ENCODE results near the gene WDR55.
"Not testable (repeated sequence)": the region's sequence is repeated elsewhere in the genome, so short reads cannot be mapped to it uniquely, and the experiment has no call there.

Gene WDR55

DNA sequence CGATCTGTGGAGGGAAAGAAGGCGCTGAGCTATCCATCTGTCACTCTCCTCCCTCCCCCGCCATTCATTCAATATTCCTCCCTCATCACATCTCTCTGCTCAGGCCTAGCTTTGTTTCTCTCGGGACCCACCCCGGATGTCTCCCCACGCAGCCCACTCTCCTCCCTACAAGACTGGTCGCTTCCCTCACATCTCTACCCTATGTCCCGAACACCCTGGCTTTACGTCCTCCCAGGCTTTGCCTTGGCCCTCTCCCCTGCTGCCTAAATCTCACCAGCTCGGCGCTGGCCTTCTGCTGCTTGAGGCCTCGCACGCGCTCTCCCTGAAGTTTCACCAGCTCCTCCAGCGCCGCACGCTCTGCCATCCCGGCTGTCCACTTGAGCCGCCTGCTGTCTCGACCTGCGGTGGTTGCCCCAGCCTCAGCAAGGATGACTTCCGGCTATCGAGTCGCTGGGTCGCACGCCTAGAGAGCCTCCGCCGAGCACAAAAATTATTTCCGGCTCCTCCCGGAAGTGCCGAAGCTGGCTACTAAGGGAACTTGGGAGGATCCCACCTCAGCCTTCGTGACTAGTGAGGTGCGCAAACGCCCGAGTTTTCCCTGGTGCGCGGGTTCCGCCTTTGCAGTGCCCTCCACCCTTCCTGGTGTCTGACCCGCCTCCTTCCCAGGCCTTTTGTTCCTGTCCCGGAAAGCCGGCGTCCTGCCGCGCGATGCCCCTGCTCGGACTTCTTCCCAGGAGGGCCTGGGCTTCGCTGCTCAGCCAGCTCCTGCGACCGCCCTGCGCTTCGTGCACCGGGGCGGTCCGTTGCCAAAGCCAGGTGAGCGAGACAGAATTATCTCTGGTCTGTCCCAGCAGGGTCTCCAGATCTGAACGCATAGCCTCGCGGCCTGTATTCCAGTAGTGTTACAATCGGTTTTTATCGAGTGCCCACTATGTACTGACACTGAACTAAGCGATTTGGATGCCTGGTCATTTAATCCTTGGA, 26.5 kb downstream of the WDR55 start, which contains the start of the genes HARS1 and HARS2:
HARS1 (minus strand) TSS at position 430 of the 984 bp plus-strand sequence; CDS start at position 364, 66 bp downstream.
HARS2 (plus strand) TSS at position 515 of the 984 bp plus-strand sequence; CDS start at position 709, 194 bp downstream.
- TF ChIP-seq L3MBTL2 (conservative IDR thresholded peaks at IDR 0.05) (peak; percentile 81), TARDBP (IDR thresholded peaks at IDR 0.05) (no peak), ELF4 (IDR thresholded peaks at IDR 0.05) (peak; percentile 86)
- ChIA-PET POLR2A (interaction anchor here (0.7 to 2.2 kb wide), 29 partner anchors 10 to 539 kb away, joined by 3 to 34 read pairs (median 5); partner anchors contain the start of genes ANKHD1, DND1, EIF4EBP3 and HBEGF), CTCF (interaction anchor here (0.9 to 1.2 kb wide), 3 partner anchors 16 to 447 kb away, joined by 3 to 7 read pairs (median 3); no protein-coding TSS in a partner anchor)
- DNase-seq (ENCODE audit: extremely low spot score), result peak; percentile 92

DNA sequence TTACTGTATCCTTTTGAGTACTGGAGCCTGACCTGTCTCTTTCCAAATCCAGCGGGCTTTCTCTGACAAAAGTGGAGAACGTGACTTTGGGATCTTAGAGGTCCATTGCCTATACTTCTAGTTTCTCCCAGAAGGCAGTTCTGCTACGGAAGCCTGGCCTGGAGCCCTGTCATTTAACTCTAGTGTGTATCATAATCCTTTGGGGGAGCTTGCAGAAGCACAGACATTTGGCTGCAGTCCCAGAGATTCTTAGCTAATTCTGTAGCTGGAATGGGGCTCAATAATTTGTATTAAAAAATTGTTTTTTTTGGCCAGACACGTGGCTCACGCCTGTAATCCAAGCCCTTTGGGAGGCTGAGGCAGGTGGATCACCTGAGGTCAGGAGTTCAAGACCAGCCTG, 29.6 kb downstream of the WDR55 start:
- ChIA-PET POLR2A (interaction anchor here (1.0 kb wide), 1 partner anchor 47 kb away, joined by 3 read pairs; the partner anchor contains the start of genes IK and NDUFA2), CTCF (interaction anchor here (1.3 kb wide), 1 partner anchor 17 kb away, joined by 5 read pairs; no protein-coding TSS in a partner anchor)
- TF ChIP-seq L3MBTL2 (conservative IDR thresholded peaks at IDR 0.05) (no peak), TARDBP (IDR thresholded peaks at IDR 0.05) (no peak), HDGF (IDR thresholded peaks at IDR 0.05; ENCODE audit: borderline replicate concordance) (no peak), ARNT (IDR thresholded peaks at IDR 0.05) (no peak), FOXM1 (IDR thresholded peaks at IDR 0.05; ENCODE audit: borderline replicate concordance) (no peak), CTBP1 (IDR thresholded peaks at IDR 0.05; ENCODE audit: borderline replicate concordance) (no peak), NFRKB (IDR thresholded peaks at IDR 0.05) (no peak), ELF4 (IDR thresholded peaks at IDR 0.05) (no peak), SUZ12 (IDR thresholded peaks at IDR 0.05) (no peak), FOXK2 (IDR thresholded peaks at IDR 0.05) (no peak), LEF1 (IDR thresholded peaks at IDR 0.05; ENCODE audit: borderline replicate concordance) (no peak), BHLHE40 (IDR thresholded peaks at IDR 0.05; ENCODE audit: borderline replicate concordance) (no peak), FOXA1 (IDR thresholded peaks at IDR 0.05) (no peak), SP1 (IDR thresholded peaks at IDR 0.05) (no peak)
- TF ChIP-seq, protein P1, sequence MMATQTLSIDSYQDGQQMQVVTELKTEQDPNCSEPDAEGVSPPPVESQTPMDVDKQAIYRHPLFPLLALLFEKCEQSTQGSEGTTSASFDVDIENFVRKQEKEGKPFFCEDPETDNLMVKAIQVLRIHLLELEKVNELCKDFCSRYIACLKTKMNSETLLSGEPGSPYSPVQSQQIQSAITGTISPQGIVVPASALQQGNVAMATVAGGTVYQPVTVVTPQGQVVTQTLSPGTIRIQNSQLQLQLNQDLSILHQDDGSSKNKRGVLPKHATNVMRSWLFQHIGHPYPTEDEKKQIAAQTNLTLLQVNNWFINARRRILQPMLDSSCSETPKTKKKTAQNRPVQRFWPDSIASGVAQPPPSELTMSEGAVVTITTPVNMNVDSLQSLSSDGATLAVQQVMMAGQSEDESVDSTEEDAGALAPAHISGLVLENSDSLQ (IDR thresholded peaks at IDR 0.05), result no peak
- no peak for DNase-seq (ENCODE audit: extremely low spot score)

DNA sequence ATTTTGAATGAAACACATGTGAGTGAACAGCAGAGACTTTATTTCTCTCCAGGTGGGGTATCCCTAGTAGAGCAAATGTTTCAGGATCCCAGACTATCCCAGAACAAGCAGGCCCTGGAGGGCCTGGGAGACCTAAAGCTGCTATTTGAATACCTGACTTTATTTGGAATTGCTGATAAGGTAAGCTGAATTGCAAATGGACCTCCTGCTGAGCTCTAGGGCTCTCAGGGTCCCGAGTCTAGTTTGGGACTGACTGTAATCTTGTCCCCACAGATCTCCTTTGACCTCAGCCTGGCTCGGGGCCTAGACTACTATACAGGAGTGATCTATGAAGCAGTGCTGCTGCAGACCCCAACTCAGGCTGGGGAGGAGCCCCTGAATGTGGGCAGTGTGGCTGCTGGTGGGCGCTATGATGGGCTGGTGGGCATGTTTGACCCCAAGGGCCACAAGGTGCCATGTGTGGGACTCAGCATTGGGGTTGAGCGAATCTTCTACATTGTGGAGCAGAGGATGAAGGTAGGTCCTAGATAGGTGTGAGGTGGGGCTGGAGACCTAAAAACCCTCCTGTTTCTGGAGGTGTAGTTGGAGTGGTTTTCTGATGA, 32.3 kb downstream of the WDR55 start:
- TF ChIP-seq FOXA1 (IDR thresholded peaks at IDR 0.05) (no peak), SP1 (IDR thresholded peaks at IDR 0.05) (no peak), FOXK2 (IDR thresholded peaks at IDR 0.05) (no peak), NFRKB (IDR thresholded peaks at IDR 0.05) (no peak), ZNF384 (IDR thresholded peaks at IDR 0.05) (no peak), LEF1 (IDR thresholded peaks at IDR 0.05; ENCODE audit: borderline replicate concordance) (no peak), TARDBP (IDR thresholded peaks at IDR 0.05) (no peak), ARNT (IDR thresholded peaks at IDR 0.05) (no peak), FOXM1 (IDR thresholded peaks at IDR 0.05; ENCODE audit: borderline replicate concordance) (no peak), HDGF (IDR thresholded peaks at IDR 0.05; ENCODE audit: borderline replicate concordance) (no peak), CTBP1 (IDR thresholded peaks at IDR 0.05; ENCODE audit: borderline replicate concordance) (no peak), L3MBTL2 (conservative IDR thresholded peaks at IDR 0.05) (no peak), BHLHE40 (IDR thresholded peaks at IDR 0.05; ENCODE audit: borderline replicate concordance) (no peak), ELF4 (IDR thresholded peaks at IDR 0.05) (no peak), SUZ12 (IDR thresholded peaks at IDR 0.05) (no peak)
- TF ChIP-seq, protein P1 (IDR thresholded peaks at IDR 0.05), result no peak
- ChIA-PET CTCF (no interaction called here), POLR2A (interaction anchor here (0.6 to 2.3 kb wide), 2 partner anchors 50 to 313 kb away, joined by 3 to 8 read pairs; partner anchors contain the start of genes IK and NDUFA2)
- DNase-seq (ENCODE audit: extremely low spot score), result no peak

DNA sequence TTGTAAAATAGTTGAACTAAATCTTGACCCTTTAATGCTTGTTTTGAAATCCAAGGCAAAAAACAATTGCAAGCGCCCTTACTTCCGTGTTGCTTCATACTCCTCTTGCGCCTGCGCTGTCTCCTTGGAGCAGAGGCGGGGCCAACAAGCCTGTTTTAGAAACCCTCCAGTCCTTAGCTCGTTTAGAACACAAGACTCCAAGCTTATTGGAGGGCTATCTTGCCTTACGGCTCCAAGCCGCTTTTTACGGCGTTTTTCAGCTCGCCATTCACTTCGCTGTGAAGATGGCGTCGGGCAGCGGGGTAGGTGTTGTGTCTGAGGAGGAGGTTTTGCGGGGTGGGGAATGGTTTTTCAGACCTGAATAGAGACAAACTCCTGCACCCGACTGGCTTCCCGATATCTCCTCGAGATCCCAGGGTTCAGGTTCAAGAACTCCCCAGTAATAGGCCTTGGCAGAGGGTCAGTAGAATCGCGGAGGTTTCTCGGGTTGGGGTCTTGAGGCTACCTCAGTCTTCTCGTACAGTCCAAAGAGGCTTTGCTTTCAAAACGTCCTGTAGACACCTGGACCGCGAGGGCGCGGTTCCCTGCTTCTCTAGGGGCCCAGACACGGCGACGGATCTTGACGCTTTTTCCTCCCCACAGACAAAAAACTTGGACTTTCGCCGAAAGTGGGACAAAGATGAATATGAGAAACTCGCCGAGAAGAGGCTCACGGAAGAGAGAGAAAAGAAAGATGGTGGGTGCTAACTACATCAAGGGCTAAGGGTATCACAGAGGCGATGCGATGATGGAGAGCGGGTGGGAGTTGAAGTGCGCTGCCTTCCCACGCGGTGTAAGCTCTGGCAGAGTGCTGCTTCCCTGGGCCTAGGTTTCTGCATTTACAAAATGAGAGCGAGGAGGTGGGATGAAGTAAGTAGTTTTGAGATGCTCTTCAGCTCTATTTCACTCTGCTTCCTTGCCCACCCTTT, 35.8 kb downstream of the WDR55 start, which contains the start of gene ZMAT2:
ZMAT2 (plus strand) TSS at position 271 of the 968 bp plus-strand sequence; CDS start at position 285, 14 bp downstream.
- TF ChIP-seq L3MBTL2 (conservative IDR thresholded peaks at IDR 0.05) (no peak), NFRKB (IDR thresholded peaks at IDR 0.05) (0 out of 2 replicates have a peak, but pooled peaks have one; percentile 36), ELF4 (IDR thresholded peaks at IDR 0.05) (peak; percentile 70)
- ChIA-PET CTCF (no interaction called here), POLR2A (interaction anchor here (0.6 to 2.4 kb wide), 11 partner anchors 8 to 295 kb away, joined by 3 to 34 read pairs (median 5); partner anchors contain the start of genes EIF4EBP3, HARS1, HARS2 and IK)
- DNase-seq (ENCODE audit: extremely low spot score), result peak; percentile 95

DNA sequence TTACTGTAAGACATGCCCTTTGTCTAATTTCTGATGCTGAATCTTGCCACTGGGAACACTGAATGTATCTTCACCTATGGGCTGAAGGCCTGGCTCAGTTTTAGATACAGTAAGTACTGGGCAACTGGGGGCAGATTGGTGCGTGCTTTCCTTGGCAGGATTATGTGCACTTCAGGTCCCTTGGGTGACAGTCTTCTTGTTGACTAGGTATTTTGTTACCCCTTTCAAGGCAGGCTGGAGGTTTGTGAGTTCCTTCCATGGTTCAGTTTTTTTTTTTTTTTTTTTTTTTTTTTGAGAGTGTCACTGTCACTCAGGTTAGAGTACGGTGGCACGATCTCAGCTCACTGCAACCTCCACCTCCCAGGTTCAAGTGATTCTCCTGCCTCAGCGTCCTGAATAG, 43.1 kb downstream of the WDR55 start:
- ChIA-PET POLR2A (interaction anchor here (0.7 to 1.7 kb wide), 5 partner anchors 8 to 1253 kb away, joined by 4 to 7 read pairs (median 5); partner anchors contain the start of genes HARS1, HARS2, IK and NDUFA2), CTCF (no interaction called here)
- TF ChIP-seq ZNF384 (IDR thresholded peaks at IDR 0.05) (peak; percentile 52; the same call in 1 of the 2 replicates), SUZ12 (IDR thresholded peaks at IDR 0.05) (no peak)
- no peak for DNase-seq (ENCODE audit: extremely low spot score)

DNA sequence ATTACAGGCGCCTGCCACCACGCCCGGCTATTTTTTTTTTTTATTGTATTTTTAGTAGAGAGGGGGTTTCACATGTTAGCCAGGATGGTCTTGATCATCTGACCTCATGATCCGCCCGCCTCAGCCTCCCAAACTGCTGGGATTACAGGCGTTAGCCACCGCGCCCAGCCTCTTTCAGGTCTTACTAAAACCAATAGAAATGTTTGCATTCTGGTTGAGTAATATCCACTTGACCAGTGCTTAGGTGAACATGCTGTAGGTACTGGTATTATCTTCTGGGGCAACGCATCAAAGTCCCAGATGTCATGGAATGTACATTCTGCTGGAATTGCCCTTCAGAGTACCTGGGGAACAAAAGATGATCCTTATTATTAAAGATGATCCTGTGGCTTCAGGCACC, 44.1 kb downstream of the WDR55 start:
- CTCF ChIA-PET; DNase-seq (ENCODE audit: extremely low spot score): not testable (repeated sequence)
- POLR2A ChIA-PET, result interaction anchor here (1.3 to 1.7 kb wide), 2 partner anchors 9 to 18 kb away, joined by 4 to 7 read pairs; partner anchors contain the start of genes HARS1, HARS2 and ZMAT2

Measured in HEK293T (cell line).